ENCODE results near the gene ABCG1.

The ABCG1 gene

GRCh38 chr21:42191696-42192595, 27.0 kb upstream of the ABCG1 start:
- in situ Hi-C loops (cut with MboI; ENCODE audit: low sequenced_read_pairs), result no loop called here

GRCh38 chr21:42193131-42193671, 25.7 kb upstream of the ABCG1 start:
- in situ Hi-C loops (cut with MboI; ENCODE audit: low sequenced_read_pairs), result no loop called here

GRCh38 chr21:42193721-42194120, 25.2 kb upstream of the ABCG1 start:
- in situ Hi-C loops (cut with MboI; ENCODE audit: low sequenced_read_pairs), result no loop called here

- in situ Hi-C loops (cut with MboI; ENCODE audit: low sequenced_read_pairs), result no loop called here
Observed at GRCh38 chr21:42194863-42195262, 24.1 kb upstream of the ABCG1 start.

- in situ Hi-C loops (cut with MboI; ENCODE audit: low sequenced_read_pairs), result no loop called here
Observed at GRCh38 chr21:42195378-42196031, 23.4 kb upstream of the ABCG1 start.

GRCh38 chr21:42198929-42199867, 19.7 kb upstream of the ABCG1 start:
- in situ Hi-C loops (cut with MboI; ENCODE audit: low sequenced_read_pairs), result no loop called here

- in situ Hi-C loops (cut with MboI; ENCODE audit: low sequenced_read_pairs), result no loop called here
Observed at GRCh38 chr21:42199868-42200463, 19.0 kb upstream of the ABCG1 start.

GRCh38 chr21:42200906-42201614, 17.9 kb upstream of the ABCG1 start:
- in situ Hi-C loops (cut with MboI; ENCODE audit: low sequenced_read_pairs), result no loop called here

GRCh38 chr21:42201615-42202161, 17.3 kb upstream of the ABCG1 start:
- in situ Hi-C loops (cut with MboI; ENCODE audit: low sequenced_read_pairs), result no loop called here

- in situ Hi-C loops (cut with MboI; ENCODE audit: low sequenced_read_pairs), result no loop called here
Observed at GRCh38 chr21:42202321-42202720, 16.6 kb upstream of the ABCG1 start.

GRCh38 chr21:42203321-42203720, 15.6 kb upstream of the ABCG1 start:
- in situ Hi-C loops (cut with MboI; ENCODE audit: low sequenced_read_pairs), result no loop called here

GRCh38 chr21:42203936-42204335, 15.0 kb upstream of the ABCG1 start:
- in situ Hi-C loops (cut with MboI; ENCODE audit: low sequenced_read_pairs), result no loop called here

GRCh38 chr21:42207426-42207825, 11.5 kb upstream of the ABCG1 start:
- in situ Hi-C loops (cut with MboI; ENCODE audit: low sequenced_read_pairs), result no loop called here

- in situ Hi-C loops (cut with MboI; ENCODE audit: low sequenced_read_pairs), result no loop called here
Observed at GRCh38 chr21:42208036-42208435, 10.9 kb upstream of the ABCG1 start.

- in situ Hi-C loops (cut with MboI; ENCODE audit: low sequenced_read_pairs), result no loop called here
Observed at GRCh38 chr21:42208801-42209490, 10.0 kb upstream of the ABCG1 start.

GRCh38 chr21:42209801-42210479, 9.0 kb upstream of the ABCG1 start:
- in situ Hi-C loops (cut with MboI; ENCODE audit: low sequenced_read_pairs), result no loop called here

GRCh38 chr21:42212266-42212665, 6.7 kb upstream of the ABCG1 start:
- in situ Hi-C loops (cut with MboI; ENCODE audit: low sequenced_read_pairs), result no loop called here

GRCh38 chr21:42213082-42213774, 5.7 kb upstream of the ABCG1 start:
- in situ Hi-C loops (cut with MboI; ENCODE audit: low sequenced_read_pairs), result no loop called here

Data from HL-60/S4 (cell line).